Measurements from ENCODE around the gene SMIM35.

The SMIM35 gene

DNA sequence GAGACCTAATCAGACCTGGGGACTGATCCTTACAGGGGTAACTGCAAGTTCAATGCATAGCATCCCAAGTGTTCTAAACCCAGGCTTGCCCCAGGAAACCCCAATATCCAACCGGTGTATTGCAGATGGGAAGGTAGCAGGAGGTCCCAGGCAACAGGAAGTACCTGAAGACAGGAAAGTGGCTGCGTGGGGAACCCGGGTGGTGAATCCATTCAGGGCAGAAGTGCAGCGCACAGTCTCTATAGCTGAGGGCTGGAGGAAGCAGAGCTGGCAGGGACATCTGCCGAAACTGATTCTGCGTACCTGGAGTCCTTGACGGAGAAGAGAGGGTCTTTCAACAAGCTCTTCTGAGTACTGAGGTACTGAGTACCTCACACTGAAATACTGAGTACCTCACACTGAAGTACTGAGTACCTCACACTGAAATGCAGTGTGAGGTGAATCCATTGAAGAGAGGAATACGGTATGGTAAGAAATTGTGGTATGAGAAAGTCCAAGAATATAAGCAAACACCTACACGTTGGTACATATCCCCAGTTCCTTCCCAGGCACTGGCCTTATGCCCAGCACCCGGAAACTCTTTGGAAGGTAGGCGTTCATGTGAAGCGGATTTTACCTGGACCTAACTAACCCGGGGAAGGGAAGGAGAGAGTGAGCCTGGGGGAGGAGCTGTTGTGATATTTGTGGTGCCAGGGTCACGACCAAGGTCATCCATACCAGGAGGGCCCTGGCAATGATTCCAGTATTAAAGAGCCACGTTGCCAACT is 45.8 kb upstream of the SMIM35 start:
- ChIA-PET POLR2A (no interaction called here), CTCF (interaction anchor here (1.7 to 4.2 kb wide), 2 partner anchors 12 to 14 kb away, joined by 6 to 14 read pairs; no protein-coding TSS in a partner anchor)
- H3K4me3 ChIP-seq (ENCODE audit: low read depth, low read length), result no peak overlapping the region
- no peak for DNase-seq (ENCODE audit: low read depth, low spot score)
- TF ChIP-seq, protein P1, sequence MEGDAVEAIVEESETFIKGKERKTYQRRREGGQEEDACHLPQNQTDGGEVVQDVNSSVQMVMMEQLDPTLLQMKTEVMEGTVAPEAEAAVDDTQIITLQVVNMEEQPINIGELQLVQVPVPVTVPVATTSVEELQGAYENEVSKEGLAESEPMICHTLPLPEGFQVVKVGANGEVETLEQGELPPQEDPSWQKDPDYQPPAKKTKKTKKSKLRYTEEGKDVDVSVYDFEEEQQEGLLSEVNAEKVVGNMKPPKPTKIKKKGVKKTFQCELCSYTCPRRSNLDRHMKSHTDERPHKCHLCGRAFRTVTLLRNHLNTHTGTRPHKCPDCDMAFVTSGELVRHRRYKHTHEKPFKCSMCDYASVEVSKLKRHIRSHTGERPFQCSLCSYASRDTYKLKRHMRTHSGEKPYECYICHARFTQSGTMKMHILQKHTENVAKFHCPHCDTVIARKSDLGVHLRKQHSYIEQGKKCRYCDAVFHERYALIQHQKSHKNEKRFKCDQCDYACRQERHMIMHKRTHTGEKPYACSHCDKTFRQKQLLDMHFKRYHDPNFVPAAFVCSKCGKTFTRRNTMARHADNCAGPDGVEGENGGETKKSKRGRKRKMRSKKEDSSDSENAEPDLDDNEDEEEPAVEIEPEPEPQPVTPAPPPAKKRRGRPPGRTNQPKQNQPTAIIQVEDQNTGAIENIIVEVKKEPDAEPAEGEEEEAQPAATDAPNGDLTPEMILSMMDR (IDR thresholded peaks at IDR 0.05; ENCODE audit: insufficient read depth, low read length, missing control alignments), result no peak

DNA sequence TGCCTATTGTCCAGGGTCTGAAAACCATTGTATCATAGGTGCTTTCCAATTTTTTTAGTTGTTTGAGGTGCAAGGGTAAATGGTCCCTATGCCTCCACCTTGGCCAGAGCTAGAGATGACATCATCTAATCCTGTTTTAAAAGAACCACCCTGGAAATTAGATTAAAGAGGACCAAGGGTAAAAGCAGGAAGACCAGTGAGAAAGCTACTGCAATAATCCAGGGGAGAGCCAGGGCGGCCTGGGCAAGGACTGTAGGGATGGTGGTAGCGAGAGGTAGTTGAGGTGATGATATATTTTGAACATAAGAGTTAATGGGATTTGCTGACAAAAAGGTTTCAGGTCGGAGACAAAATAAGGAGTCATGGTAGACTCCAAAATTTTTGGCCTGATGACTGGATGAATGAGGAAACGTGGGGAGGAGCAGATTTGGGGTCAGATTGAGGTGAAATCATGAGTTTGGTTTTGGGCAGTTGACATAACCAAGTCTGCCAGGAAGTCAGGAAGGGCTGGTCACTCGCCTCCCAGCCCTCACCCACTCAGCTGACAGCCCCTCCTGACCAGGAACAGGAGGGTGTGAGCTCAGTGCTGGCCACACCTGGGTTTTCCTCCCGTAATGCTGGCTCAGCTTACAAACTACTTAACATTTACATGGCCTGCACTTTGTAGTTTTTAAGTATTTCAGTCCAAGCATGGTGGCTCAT is 42.9 kb upstream of the SMIM35 start:
- TF ChIP-seq, protein P1 (IDR thresholded peaks at IDR 0.05; ENCODE audit: insufficient read depth, low read length, missing control alignments), result no peak
- CTCF ChIA-PET, result interaction anchor here (0.9 kb wide), 1 partner anchor 42 kb away, joined by 3 read pairs; no protein-coding TSS in a partner anchor
- POLR2A ChIA-PET, result no interaction called here
- no peak overlapping the region for H3K4me3 ChIP-seq (ENCODE audit: low read depth, low read length)
- no peak for DNase-seq (ENCODE audit: low read depth, low spot score)

DNA sequence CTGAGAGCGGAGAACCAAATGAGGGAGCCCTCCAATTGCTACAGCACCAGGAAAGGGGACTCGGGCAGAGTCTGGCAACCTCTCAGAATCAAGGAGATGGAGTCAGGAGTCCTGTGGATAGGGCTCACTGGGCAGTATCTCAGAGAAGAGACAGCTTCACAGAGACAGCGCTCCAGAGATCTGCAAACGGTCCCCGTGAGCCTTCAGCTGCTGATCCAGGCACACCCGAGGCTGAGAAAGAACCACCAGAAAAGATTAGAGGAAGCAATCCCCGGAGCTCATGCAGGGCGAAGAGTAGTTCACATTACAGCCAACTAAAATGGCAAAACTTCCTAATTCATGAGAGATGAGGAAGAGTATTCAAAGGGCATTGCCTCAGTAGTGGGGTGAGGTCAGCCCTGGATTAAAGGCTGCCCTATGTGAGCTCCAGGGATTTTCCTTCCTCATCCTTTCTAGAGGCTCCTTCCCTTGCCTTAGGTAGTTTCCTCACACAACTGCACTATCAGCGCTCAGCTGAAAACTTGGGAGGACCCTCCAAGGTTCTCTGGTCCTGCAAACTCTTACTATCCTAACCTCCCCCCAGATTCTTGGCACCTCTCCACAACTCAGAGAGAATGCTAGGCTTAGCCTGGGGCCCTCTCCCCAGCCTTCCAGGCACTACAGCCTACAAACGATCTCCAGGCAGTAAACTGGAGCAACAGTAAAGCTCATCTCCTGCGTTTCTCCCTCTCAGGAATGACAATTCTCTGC is 42.1 kb upstream of the SMIM35 start:
- POLR2A ChIA-PET, result no interaction called here
- no peak for DNase-seq (ENCODE audit: low read depth, low spot score)
- H3K4me3 ChIP-seq (ENCODE audit: low read depth, low read length), result no peak overlapping the region
- CTCF ChIA-PET, result interaction anchor here (0.9 kb wide), 1 partner anchor 42 kb away, joined by 3 read pairs; no protein-coding TSS in a partner anchor
- TF ChIP-seq, protein P1 (IDR thresholded peaks at IDR 0.05; ENCODE audit: insufficient read depth, low read length, missing control alignments), result no peak

DNA sequence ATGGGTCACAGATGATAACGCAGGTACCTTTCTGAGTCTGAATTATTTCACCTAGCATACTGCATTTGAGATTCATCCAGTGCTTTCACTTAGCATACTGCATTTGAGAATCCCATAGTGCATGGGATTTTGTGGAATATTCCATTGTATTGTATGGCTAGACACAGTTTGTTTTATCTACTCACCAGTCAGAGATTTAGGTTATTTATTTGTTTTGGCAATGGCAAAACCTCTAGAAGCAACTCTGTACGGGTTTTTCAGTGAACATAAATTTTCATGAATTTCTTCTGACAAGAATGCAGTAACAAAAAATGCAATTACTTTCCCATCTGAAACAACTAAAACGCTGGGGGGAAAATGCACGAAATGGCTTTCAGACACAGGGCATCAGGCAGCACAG is 41.5 kb upstream of the SMIM35 start:
- CTCF ChIA-PET, result no interaction called here
- POLR2A ChIA-PET, result no interaction called here
- TF ChIP-seq, protein P1 (IDR thresholded peaks at IDR 0.05; ENCODE audit: insufficient read depth, low read length, missing control alignments), result no peak

DNA sequence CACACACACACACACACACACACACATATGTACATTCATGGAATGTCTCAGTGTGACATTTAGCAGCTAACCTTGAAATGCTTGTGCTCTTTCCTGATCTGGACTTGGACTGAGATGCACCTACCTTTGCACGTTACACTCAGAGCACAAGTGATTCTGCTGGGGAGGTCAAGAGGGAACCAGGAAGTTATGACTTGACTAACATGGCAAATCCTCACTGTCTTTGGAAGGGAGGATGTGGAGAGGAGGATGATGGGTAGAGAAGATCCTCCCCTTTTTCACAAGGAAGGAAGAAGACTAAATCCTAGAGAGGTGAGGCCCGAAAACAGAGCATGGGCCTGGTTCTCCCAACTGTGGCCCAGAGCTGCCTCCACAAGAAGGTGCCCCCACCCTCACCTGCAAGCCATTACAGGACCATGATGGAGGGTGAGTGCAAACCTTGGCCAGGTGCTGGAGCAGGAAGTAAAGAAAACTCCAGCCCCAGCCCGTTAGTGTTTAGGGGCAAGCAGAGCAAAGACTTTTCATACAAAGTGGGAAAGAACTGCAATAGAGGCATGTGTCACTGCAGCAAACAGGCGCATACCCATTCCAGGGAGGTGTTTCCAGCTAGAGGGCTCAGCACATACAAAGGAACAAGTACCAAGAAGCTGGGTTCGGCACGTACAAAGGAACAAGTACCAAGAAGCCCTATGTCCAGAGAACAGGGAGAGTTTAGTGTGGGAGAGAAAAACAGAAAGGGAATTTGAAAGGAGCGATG is 39.5 kb upstream of the SMIM35 start:
- TF ChIP-seq, protein P1 (IDR thresholded peaks at IDR 0.05; ENCODE audit: insufficient read depth, low read length, missing control alignments), result no peak
- CTCF ChIA-PET, result interaction anchor here (1.3 kb wide), 1 partner anchor 45 kb away, joined by 3 read pairs; no protein-coding TSS in a partner anchor
- DNase-seq (ENCODE audit: low read depth, low spot score), result no peak
- POLR2A ChIA-PET, result no interaction called here
- no peak overlapping the region for H3K4me3 ChIP-seq (ENCODE audit: low read depth, low read length)

More for the DNA sequence above, 41.5 kb upstream of the SMIM35 start:
- DNase-seq (ENCODE audit: low read depth, low spot score), result no peak
- no peak overlapping the region for H3K4me3 ChIP-seq (ENCODE audit: low read depth, low read length)
